HG03342 (cell line): Measurements from ENCODE around the gene AGER.
"Not testable (repeated sequence)": the region's sequence is repeated elsewhere in the genome, so short reads cannot be mapped to it uniquely, and the experiment has no call there.

Experiments
- ATAC-seq: cut with Tn5 transposase; IDR thresholded peaks from one replicate; pipeline ENCODE4 v1.9.1; 2021; ENCODE audit warnings: mild to moderate bottlenecking, moderate library complexity; ENCODE audit not compliant: unreplicated experiment

AGER gene

GRCh38 chr6:32184084-32184640, at the start of gene AGER:
AGER (minus strand) TSS chr6:32184253; CDS start chr6:32184222, 31 bp downstream.
- ATAC-seq = no peak

GRCh38 chr6:32226434-32226833, 42.4 kb upstream of the AGER start:
- no peak for ATAC-seq

GRCh38 chr6:32224696-32225095, 40.6 kb upstream of the AGER start:
- no peak for ATAC-seq

GRCh38 chr6:32223258-32224235, 39.5 kb upstream of the AGER start, which contains the start of gene NOTCH4:
NOTCH4 (minus strand) TSS chr6:32224067; CDS start chr6:32223928, 139 bp downstream.
- no peak for ATAC-seq

- ATAC-seq = no peak
Observed at GRCh38 chr6:32222333-32223230, 38.5 kb upstream of the AGER start.

- ATAC-seq = no peak
Observed at GRCh38 chr6:32220021-32220420, 36.0 kb upstream of the AGER start.

GRCh38 chr6:32218167-32218566, 34.1 kb upstream of the AGER start:
- no peak for ATAC-seq

GRCh38 chr6:32216998-32217397, 32.9 kb upstream of the AGER start:
- no peak for ATAC-seq

GRCh38 chr6:32216285-32216684, 32.2 kb upstream of the AGER start:
- no peak for ATAC-seq

GRCh38 chr6:32215617-32216016, 31.6 kb upstream of the AGER start:
- no peak for ATAC-seq

GRCh38 chr6:32214126-32214525, 30.1 kb upstream of the AGER start:
- no peak for ATAC-seq

GRCh38 chr6:32213649-32214048, 29.6 kb upstream of the AGER start:
- no peak for ATAC-seq

- no peak for ATAC-seq
Observed at GRCh38 chr6:32212076-32212760, 28.2 kb upstream of the AGER start.

- ATAC-seq = not testable (repeated sequence)
Observed at GRCh38 chr6:32211432-32211831, 27.4 kb upstream of the AGER start.

- ATAC-seq = no peak
Observed at GRCh38 chr6:32210191-32210601, 26.1 kb upstream of the AGER start.

GRCh38 chr6:32208996-32209395, 24.9 kb upstream of the AGER start:
- no peak for ATAC-seq

GRCh38 chr6:32204268-32204715, 20.2 kb upstream of the AGER start:
- ATAC-seq = no peak

- no peak for ATAC-seq
Observed at GRCh38 chr6:32203426-32204267, 19.6 kb upstream of the AGER start.

GRCh38 chr6:32202186-32202585, 18.1 kb upstream of the AGER start:
- ATAC-seq = no peak
